ENCODE data around the gene CTXN1.
A peak's percentile ranks its signal among the peaks of the same experiment; 100 is the strongest.

CTXN1 gene

DNA sequence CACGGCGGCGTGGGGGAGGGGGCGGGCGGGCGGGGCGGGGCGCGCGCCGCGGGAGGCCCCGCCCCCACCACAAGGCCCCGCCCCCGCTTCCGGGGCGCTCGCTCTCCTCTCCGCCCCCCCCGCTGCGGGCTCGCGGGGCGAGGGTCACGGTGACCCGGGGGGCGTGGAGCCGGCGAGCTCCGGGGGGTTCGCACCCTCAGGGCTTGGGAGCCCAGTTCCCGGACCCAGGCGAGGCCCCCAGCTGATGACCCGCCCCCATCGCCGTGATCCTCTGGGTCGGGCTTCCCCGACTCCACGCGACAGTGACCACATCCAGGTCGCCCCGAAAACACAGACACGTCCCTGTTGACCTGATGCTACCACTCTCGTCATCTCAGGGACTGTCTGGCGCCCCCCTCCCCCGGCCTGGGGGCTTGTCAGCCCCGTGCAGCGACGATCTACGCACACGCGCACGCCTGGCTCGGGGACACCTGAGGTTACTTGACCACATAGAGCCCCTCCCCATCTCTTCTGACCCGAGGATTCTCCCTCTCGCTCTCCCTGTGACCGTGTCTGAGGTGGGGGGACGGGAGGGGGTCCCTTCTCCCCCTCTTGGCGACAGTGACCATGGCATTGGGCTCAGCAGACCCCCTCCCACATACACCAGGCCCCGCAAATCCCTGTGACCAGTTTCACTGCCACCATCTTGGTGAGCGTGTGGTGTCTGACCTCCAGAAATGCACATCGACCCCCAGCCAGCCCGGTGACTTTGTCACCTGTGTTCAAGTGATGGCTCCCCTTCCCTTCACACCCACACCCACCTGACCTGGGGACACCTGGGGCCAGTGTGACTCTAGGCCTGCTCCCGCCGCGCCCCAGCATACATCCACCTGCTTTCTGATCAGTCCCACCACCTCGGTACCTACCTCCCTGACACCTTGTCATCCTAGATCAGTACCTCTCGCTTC, 21.6 kb downstream of the CTXN1 start:
- TF ChIP-seq, protein P1, sequence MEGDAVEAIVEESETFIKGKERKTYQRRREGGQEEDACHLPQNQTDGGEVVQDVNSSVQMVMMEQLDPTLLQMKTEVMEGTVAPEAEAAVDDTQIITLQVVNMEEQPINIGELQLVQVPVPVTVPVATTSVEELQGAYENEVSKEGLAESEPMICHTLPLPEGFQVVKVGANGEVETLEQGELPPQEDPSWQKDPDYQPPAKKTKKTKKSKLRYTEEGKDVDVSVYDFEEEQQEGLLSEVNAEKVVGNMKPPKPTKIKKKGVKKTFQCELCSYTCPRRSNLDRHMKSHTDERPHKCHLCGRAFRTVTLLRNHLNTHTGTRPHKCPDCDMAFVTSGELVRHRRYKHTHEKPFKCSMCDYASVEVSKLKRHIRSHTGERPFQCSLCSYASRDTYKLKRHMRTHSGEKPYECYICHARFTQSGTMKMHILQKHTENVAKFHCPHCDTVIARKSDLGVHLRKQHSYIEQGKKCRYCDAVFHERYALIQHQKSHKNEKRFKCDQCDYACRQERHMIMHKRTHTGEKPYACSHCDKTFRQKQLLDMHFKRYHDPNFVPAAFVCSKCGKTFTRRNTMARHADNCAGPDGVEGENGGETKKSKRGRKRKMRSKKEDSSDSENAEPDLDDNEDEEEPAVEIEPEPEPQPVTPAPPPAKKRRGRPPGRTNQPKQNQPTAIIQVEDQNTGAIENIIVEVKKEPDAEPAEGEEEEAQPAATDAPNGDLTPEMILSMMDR (conservative IDR thresholded peaks at IDR 0.05): no peak
- no peak for TF ChIP-seq ZFX (IDR thresholded peaks at IDR 0.05)
- peak overlapping the region; percentile 99 for H3K27ac ChIP-seq

DNA sequence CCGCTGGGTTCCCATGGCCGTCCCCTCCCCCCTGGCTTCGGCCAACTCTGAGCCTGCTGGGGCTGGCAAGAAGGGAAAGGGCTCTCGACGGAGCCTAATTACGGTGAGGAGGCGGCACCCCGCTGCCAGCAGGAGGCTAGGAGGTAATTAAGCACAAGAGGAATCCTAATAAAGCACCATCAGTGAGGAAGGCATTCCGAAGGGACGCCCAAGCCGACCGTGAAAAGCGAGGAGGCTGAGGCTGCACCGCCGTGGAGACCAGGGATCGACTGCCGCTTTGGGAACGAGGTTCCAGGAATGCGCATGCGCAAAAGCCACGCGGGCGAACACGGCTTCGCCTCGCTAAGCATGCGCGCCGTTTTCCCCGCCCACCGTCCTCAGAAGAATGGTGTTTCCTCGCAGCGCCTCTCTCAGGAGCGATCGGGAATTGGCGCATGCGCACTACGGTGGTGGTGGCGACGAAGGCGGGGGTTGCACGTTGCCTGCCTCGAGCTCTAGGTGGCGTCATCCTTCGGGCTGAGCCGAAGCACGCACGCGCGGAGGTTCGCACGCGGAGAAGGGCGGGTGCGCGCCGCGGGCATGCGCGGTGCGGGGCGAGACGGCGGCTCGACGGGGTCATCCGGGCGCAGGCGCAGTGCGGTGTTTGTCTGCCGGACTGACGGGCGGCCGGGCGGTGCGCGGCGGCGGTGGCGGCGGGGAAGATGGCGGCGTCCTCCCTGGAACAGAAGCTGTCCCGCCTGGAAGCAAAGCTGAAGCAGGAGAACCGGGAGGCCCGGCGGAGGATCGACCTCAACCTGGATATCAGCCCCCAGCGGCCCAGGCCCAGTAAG, 22.5 kb downstream of the CTXN1 start, which contains the start of gene MAP2K7:
Gene MAP2K7 (plus strand): TSS at position 634 of the 830 bp plus-strand sequence. CDS start 68 bp downstream, at position 702.
- TF ChIP-seq, protein P1 (conservative IDR thresholded peaks at IDR 0.05): peak; percentile 94
- no peak for TF ChIP-seq ZFX (IDR thresholded peaks at IDR 0.05)
- H3K27ac ChIP-seq: peak within 1 kb of the TSS; percentile 99

DNA sequence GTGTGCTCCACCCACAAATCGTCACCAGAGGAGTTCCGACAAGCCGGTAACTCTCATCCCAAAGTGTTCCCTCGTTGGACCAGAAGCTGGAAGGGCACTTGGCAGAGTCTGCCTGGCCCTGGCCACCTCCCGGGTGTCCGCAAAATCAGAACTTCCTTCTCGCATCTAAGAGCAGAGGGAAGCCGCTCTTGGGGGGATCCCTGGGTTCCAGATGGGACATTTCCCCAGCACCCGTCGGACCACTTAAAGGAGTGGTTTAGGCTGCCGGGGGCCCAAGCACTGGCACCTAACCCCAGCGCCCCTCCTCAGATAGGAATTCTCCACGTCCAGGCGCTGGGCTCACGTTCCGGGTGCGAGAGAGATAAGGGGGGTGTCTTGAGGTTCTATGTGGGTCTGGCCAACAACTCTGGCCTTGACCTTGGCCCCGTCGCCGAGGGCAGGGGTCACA, 23.1 kb downstream of the CTXN1 start:
- H3K27ac ChIP-seq: peak overlapping the region; percentile 99
- TF ChIP-seq ZFX (IDR thresholded peaks at IDR 0.05): no peak
- TF ChIP-seq, protein P1 (conservative IDR thresholded peaks at IDR 0.05): no peak

DNA sequence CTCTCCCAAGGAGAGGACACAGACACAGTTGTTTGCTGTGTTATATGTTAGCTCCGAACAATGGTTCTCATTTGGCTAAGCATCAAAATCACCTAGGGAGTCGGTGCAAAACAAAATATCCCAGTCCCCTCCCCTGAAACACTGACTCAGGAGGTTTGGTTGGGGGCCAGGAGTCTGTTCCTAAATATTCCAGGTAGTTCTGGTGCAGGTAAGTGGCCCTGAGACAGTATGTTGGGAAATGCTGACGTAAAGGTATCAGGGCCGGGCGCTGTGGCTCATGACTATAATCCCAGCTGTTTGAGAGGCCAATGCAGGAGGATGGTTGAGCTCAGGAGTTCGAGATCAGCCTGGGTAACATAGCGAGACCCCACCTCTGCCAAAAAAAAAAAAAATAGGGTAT, 24.6 kb downstream of the CTXN1 start:
- no peak overlapping the region for H3K27ac ChIP-seq
- TF ChIP-seq ZFX (IDR thresholded peaks at IDR 0.05): no peak
- TF ChIP-seq, protein P1 (conservative IDR thresholded peaks at IDR 0.05): no peak

DNA sequence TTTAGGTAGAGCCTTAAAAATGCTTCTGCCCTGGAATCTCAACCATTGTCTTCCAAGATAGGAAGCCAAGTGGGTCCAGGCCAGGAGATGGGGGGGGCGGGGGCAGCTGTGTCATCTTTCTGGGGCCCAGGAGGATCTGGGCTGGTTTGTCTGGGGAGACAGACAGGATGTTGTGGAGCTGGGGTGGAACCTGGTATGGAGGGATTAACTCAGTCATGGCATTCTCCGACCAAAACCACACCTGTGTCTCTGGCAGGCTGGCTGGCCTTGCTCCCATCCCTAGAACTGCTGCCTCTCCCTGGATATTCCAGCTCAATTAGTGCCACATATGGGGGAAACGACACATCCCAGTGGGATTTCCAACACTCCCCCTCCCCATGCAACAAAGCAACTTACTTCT, 25.0 kb downstream of the CTXN1 start:
- no peak overlapping the region for H3K27ac ChIP-seq
- no peak for TF ChIP-seq ZFX (IDR thresholded peaks at IDR 0.05)
- TF ChIP-seq, protein P1 (conservative IDR thresholded peaks at IDR 0.05): no peak

DNA sequence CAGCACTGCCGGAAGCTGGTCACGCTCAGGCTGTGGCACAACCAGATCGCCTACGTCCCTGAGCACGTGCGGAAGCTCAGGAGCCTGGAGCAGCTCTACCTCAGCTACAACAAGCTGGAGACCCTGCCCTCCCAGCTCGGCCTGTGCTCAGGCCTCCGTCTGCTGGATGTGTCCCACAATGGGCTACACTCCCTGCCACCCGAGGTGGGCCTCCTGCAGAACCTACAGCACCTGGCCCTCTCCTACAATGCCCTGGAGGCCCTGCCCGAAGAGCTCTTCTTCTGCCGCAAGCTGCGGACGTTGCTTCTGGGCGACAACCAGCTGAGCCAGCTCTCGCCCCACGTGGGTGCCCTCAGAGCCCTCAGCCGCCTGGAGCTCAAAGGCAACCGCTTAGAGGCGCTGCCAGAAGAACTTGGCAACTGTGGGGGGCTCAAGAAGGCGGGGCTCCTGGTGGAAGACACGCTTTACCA, 25.5 kb downstream of the CTXN1 start:
- no peak for TF ChIP-seq ZFX (IDR thresholded peaks at IDR 0.05)
- TF ChIP-seq, protein P1 (conservative IDR thresholded peaks at IDR 0.05): no peak
- H3K27ac ChIP-seq: no peak overlapping the region
